ENCODE data around the gene AP2A2.

AP2A2 gene

DNA sequence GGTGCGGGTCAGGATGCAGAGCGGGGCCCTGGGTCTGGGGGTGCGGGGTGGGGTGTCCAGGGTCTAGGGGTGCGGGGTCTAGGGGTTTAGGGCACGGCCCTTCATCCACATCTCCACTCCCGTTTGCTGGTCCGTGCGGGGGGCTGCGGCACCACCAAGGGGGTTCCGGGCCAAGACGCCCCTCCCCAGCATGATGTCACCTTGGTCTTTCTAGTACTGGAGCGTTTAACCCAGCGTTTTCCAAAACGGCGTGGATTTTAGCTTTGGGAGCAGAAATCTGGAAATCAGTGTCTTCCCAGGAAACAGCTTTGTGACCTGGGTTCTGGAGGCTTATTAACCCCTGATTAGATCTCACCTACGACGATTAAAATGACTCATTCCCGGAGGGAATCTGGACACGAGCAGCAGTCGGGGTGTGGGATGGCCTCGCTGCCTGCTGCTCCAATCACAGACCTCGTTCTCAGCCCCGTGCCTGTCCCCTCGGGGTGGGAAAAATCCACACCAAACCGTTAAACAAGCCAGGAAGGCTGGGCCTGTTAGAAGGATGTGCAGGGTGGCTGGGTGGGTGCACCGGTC is 759 bp downstream of the AP2A2 start:
- peak; percentile 81 for DNase-seq

DNA sequence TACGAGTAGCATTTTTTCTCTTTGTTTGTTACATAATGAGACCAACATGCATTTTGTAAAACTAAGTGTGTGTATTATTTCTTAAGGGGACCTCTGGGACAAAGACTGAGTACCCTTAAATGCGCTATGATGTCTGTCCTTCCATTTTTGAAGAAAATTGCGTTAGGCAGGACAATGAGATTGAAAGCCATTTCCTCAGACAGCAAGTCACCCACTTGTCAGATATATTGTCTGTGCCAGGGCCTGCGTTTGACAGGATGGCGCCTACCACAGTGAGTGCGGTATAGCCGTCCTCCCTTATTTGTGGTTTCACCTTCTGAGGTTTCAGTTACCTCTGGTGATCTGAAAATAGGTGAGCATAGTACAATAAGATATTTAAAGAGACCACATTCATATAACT is 2.2 kb downstream of the AP2A2 start:
- DNase-seq: no peak

DNA sequence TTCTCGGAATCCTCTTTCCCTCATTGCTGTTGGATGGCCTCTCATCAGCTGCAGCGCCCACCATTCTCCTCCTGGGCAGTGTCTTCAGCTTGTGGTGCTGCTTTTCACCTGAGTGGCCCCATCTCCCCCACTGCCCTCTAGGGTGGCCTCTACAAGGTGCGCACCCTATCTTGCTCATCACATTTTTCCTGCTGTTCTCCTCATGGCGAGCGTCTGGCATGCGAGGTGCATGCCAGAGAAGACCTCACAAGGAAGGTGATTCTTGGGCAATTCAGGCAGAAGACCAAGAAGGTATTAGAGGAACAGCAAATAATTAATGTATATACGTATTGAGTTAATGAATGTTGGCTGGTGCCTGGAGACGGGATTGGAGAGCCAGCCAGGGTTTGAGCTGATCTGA is 3.1 kb downstream of the AP2A2 start:
- DNase-seq: no peak

DNA sequence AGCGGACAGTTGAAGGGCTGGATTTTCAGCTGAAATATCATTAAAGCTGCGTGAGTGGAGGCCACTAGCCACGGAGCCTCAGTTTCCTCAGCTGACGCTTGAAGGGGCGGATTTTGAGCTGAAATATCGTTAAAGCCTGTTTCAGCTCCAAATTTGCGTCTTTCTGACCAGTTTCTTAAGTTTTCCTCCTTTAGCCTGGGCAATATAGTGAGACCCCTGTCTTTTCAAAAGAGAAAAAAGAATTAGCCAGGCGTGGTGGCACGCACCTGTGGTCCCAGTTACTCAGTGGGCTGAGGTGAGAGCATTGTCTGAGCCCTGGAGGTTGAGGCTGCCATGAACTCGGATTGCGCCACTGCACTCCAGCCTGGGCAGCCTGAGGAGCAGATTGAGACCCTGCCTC is 3.7 kb downstream of the AP2A2 start:
- no peak for DNase-seq

DNA sequence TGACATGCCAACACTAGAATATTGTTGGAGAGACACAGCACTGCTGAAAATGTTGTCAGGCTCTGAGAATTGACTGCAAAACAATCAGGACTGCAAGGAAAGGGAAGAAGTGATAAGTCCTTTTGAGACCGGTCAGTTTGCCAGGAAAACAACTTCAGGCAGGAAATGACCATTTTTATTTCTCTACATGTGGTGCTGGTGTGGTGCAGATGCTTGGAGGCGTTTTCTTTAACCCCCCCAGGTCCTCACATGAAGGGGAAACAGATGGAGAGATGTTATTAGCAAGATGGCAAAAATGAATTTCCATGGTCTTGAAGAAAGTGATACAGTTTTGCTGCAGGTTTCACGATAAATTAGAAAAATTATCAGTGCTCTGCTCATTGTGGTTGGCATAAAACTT is 5.7 kb downstream of the AP2A2 start:
- no peak for DNase-seq

DNA sequence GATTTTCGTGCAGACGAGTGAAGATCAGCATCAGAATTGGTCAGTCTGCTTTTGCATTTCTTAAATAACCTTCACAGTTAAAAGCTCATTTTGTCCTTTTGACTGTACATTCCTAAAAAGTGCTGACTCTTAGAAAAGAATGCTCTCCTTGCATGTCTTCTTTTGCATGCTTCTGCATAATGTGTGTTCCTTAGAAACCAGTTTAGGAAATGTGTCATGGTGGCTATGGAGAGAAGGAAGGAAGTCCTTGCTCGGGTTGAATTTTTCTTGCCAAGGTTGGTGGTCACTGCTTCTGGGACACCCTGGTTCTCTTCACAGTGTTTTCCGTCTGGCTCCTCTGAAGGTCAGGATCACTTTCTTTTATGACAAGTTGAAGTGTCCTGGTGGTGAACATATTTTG is 6.8 kb downstream of the AP2A2 start:
- no peak for DNase-seq

DNA sequence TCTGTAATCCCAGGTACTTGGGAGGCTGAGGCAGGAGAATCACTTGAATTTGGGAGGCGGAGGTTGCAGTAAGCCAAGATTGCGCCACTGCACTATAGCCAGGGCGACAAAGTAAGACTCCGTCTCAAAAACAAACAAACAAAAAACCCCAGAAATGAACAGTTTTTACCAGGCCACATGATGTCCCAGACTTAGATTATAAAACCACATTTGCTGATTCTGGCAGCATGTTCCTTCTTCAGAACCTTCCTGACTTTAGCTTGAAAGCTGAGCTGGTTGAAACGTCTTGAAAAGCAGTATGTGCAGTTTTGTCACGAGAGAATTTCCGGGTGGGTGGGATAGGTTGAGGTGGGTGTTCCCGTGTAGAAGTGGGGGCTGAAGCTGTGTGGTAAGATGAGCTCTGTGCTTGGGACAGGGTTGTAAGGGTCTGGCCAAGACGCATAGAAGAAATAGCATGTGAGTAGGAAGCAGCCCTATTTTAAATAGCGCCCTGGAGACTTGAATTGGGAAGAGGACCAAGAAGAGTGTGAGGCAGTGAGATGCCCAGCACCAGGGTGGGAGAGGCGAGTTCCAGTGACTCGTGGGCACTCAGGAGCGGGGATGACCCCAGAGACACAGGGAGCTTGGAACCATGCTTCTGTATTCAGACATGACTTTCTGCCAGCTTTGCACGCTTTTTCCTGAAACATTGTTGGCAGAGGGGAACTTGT is 7.6 kb downstream of the AP2A2 start:
- no peak for DNase-seq

DNA sequence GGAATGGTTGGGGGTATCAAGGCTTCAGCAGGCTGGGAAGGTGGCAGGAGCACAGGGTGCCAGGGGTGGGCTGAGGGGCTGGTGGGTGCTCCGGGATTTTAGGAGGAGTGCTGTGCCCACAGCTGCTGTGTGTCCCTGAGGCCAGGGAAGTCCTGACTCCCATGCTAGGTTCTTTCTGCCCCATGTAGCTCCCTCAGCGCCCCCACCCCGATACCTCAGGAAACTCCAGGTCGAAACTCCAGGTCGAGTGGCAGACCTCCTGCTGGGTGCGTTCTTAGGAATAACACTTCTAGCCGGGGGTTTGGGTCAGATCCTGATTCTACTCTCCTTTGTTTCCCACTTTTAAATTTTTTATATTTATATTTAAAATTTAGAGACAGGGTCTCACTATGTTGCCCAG is 8.3 kb downstream of the AP2A2 start:
- DNase-seq: no peak

DNA sequence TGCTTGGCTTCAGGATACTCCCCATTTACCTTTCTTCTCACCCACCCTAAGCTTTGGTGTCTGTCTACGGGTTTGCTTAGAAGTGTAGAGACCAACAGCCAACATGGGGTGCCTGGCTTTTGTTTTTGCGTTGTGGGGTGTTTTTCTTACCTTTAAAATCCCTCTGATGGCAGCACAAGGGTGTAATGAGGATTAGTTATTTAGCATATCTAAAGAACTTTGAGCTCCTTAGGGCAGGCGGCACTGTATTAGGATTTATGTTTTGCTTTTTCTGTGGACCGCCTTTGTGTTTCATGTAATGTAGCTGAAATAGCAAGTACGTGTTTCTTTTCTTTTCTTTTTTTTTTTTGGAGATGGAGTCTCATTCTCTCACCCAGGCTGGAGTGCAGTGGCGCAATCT is 8.9 kb downstream of the AP2A2 start:
- DNase-seq: no peak

DNA sequence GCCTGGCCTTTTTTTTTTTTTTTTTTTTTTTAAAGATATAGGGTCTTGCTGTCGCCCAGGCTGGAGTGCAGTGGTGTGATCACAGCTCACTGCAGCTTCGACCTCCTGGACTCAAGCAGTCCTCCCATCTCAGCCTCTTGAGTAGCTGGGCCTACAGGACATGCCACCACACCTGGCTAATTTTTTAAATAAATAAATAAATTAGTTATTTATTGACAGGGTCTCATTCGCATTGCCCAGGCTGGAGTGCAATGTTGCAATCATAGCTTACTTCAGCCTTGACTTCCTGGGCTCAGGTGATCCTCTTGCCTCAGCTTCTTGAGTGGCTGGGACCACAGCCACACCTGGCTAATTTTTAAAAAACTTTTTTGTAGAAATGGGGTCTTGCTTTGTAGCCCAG is 10.5 kb downstream of the AP2A2 start:
- DNase-seq: no peak

DNA sequence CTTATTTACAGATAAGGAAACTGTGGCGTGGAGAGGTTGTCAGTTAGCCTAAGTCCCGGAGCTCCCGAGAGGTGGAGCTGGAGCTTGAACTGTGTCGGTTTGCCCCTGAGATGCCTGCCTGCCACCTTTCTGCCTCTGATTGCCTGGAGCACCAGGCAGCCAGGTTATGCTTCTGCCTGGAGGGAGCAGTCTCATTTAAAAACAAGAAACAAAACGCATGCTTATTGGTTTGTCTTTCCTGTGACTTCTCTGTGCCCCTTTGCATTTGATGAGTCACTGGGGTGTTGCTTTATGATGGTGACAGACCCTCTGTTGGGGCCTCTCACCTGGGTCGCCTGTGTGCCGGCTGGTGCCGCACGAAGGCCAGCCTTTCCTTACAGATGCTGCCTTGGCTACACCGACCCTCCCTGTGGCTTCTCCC is 12.2 kb downstream of the AP2A2 start:
- no peak for DNase-seq

DNA sequence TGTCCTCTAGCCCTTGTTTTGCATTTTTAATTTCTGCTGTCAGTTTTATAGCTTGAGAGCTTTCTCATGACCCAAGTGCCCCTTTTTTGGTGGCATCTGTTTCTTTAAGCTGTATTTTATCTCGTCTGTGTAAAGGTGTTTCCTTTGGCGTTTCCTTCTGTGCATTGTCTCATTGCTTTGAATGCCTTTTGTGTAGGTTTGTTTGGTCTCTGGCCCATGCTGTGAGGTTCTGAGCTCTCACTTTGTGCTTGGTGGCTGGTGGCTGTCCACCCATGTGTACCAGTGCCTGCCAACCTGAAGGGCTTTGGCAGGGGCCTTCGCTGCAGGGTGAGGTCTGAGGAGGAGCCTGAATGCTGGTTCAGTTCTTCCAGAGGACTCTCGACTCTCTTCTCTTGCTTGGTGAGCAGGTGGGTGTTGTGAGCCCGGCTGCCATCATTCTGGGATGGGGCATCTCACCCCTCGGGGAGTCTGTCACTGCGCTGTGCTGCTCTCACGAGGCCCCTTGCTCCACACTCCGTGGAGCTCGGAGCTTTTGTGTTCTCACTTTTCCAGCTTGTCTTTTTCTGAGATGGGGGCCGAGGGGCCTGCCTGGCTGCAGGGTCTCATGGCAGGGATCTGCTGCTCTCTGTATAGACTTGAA is 14.9 kb downstream of the AP2A2 start:
- DNase-seq: no peak

DNA sequence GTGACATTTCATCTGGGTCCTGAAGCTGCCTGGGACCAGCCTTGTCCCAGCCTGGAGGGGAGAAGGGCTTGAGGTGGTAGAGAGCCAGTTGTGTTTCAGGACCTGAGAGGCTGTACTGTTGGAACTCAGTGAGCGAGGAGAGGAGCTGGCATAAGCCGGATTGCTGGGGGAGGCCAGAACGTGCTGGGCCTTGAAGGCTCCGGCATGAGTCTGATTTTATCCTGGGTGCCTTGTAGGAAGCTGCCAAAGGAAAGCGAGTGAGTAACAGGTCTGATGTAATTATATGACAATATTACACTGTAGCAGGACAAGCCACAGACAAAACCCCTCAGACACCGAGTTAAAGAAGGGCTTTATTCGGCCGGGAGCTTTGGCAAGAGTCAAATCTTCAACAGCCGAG is 17.2 kb downstream of the AP2A2 start:
- peak; percentile 34 for DNase-seq

DNA sequence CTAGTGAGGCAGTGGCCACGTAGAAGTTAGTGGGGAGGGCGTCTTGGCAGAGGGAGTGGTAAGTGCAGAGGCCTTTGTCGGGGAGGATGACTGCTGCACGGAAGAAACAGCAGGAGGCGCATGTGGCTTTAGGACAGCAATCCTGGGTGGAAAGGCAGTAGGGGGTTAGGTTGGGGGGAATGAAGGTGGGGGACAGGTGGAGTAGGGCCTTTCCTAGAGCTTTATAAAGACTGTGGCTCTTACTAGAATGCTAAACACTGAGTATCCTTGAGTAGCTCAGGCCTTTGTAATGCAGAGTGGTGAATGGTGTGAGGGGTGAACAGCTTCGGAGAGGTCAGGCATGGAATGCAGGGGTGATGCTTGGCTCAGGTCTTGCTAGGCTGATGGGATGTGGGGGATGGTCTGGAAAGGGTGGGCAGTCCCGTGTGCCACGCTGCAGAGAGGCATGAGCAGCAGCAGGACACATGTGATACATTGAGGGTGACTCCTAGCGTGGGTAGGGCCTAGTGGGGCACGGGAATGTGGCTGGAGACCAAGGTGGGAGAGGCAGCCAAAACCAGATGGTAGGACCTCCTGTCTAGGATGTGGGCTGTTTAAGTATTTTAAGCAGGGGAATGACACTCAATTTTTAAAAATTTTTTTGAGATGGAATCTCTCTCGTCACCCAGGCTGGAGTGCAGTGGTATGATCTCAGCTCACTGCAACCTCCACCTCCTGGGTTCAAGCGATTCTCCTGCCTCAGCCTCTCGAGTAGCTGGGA is 19.2 kb downstream of the AP2A2 start:
- no peak for DNase-seq

DNA sequence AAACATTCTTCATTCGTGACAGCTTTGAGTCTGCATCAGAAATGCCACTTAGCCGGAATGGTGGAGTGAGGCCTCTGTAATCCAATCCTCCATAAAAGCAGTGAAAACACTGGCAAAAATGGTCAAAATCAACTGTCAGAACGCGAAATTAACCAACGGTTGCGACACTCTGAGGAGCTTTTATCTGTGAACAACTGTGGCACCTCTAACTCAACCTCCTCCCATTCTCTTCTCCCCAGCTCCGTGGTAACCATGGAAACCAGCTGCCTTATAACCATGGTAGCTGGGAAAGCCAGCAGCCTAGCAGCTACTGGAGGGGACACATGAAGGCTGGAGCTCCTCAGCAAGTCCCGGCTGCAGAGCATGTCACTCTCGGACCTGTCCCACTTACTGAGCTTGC is 20.3 kb downstream of the AP2A2 start:
- DNase-seq: no peak

DNA sequence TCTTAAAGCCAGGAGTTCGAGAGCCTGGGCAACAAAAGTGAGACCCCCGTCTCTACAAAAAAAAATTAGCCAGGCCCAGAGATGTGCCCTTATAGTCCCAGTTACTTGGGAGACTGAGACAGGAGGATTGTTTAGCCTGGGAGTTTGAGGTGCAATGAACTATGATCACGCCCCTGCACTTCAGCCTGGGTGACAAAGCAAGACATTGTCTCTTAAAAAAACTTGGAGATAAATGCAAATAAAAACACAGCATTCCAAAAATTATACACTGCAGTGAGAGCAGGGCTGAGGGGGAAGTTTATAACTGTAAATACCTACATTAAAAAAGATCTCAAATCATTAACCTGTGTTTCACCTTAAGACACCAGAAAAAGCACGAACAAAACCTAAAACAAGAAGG is 22.1 kb downstream of the AP2A2 start:
- no peak for DNase-seq

DNA sequence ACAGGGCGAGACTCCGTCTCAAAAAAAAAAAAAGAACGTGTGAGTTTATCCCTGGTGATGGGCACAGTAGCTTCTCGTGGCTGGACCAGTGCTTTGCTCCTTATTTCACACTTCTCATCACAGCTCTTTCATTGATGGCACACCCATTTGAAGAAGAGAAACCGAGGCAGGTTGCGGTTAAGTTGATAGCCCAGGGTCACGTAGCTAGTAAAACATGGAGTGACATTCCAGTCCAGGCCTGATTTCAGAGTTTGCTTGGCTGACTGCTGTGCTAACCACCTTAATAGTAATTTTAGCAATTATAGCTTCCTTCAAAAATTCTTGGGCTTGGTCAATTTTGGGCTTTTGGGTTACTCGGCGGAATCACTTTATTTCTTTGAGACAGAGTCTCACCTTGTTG is 25.8 kb downstream of the AP2A2 start:
- DNase-seq: no peak

DNA sequence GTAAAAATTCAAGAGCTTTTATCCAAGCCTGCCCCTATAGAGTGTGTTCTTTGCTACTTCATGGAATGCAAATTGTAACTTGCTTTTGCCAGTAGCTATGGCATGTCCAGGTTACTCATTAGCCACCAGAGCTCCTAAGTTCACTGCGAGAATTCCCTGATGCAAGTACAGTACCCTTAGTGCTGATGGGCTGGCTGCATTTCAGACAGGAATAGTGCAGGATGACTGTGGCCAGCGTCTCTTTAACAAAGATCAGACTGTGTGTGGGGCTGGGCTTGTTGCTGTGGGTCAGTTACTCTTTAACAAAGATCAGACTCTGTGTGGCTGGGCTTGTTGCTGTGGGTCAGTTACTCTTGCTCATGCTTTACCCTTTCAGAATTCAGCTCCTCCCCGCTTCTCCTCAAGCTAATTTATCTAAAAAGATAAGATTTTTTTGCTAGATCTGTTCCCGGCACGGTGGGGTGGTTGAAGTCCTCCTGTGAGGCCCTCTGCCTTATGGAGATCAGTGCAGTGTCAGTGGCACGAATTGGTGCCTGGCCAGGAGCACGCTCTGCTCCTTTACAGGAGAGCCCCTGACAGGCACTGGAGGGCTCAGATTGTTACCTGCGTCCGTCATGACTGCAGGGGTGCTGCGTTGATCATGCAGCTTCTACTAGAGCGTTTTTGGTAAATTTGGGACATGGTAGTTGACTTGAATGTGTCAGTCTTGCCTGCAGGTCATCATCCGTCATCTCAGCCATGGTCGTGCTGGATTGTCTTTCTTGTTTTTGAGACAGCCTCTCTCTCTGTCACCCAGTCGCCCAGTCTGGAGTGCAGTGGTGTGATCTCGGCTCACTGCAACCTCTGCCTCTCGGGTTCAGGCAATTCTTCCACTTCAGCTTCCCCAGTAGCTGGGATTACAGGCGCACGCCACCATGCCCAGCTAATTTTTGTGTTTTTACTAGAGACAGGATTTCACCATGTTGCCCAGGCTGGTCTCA is 27.0 kb downstream of the AP2A2 start:
- DNase-seq: no peak

DNA sequence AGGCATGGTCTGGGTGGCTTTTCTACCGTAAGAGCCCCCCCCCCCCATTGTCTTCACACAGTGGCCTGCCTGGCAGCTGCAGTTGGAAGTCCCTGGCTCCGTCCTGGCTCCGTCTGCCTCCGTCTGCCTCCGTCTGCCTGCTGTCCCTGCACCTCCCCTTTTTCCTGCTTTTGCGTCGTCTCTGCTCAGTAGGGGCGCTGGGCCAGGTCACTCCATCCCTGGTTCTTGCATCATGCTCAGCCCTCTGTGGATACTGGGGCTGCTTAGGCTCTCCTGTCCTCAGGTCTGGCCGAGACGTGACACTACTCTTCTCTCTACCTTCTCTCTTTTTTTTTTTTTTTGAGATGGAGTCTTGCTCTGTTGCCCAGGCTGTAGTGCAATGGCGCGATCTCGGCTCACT is 27.8 kb downstream of the AP2A2 start:
- no peak for DNase-seq

DNA sequence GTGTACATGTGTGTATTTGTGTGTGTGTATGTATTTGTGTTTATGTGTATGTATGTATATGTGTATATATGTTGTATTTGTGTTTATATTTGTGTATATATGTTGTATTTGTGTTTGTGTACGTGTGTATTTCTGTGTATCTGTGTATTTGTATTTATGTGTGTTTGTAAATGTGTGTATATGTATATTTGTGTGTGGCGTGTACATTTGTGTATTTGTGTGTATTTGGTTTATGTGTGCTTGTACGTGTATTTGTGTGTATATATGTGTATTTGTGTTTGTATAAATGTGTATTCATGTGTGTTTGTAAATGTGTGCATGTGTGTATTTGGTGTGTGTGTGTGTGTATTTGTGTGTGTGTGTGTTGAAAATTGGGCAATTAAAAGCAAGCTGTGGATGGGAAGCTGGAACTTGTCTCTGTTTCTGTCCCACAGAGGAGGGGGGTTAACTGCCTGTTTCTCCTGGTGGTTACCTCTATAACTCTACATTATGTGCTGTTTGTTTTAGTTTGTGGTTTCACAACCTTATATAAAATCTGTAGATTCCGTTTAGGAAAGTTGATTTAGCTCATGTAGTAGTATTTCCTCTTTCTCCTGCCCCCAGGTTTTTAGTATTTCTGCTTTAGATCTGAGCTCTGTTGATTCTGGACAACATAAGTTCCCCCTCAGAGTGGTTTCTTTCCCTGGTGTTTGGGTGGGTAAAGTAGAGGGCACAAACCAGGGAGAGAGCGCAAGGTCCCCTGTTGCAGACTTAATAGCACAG is 28.9 kb downstream of the AP2A2 start:
- DNase-seq: no peak

DNA sequence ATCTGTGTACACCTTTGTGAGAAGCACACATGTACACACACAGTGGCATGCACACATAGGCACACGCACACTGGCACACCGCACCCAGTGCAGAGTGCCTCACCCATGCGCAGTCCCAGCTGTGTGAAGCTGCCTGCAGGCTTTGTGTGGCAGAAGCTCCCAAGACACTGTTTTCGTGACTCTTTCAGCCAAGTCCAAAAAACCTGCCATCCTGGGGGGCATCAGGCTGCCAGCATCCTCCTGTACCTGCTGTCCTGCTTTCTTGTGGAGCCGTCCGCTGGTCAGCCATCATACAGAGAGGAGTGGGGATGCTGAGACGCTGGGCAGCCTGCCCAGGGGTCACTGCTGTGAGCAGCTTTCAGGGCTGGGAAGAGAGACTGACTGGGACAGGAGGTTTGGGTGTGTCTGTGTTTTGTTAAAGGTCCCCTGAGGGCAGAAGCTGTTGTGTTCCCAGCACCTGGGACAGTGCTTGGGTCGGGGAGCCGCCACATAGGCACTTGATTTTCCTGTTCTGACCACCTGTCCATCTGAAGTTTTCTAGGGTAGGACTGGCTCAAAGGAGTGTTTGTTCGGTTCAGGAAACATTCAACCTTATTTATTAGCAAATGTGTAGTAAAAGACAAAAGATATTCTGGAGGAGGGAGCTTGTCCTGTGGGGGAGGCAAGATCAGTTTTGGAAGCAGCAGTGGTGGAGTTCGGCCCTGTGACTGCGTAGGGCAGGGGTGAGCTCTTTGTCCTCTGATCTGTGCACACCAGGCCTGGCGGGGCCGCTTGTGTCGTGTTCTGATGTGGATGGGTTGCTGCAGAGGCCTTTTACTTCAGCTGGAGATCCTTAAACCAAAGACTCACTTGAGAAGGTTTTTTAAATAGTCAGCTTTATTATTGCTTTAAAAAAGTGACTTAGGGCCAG is 29.7 kb downstream of the AP2A2 start:
- no peak for DNase-seq

Measured in EL (cell line).